Astrocyte of the cerebellum (primary cell): ENCODE measurements around the gene PDE8B.

Experiments
- DNase-seq: peaks from one replicate; pipeline ENCODE4 v3.0.0-alpha.2; 2011; ENCODE audit warnings: low read depth
- H3K4me3 ChIP-seq: 2 replicates; pipeline ENCODE4 v1.5.1; 2011; ENCODE audit warnings: mild to moderate bottlenecking, low read depth, low read length, moderate library complexity
- CTCF ChIP-seq: IDR thresholded peaks from 2 replicates; pipeline ENCODE4 v1.5.1; 2012; ENCODE audit warnings: low read length, low read depth, moderate library complexity, mild to moderate bottlenecking; ENCODE audit errors: missing control alignments
- in situ Hi-C: cut with HindIII; loops from 2 replicates; pipeline ENCODE4 v1.10.0; 2017; ENCODE audit warnings: low sequenced_read_pairs

PDE8B gene

GRCh38 chr5:77177576-77177975, 32.9 kb upstream of the PDE8B start:
- DNase-seq: no peak
- no peak overlapping the region for H3K4me3 ChIP-seq
- no peak for TF ChIP-seq CTCF
- in situ Hi-C loops: no loop called here

- H3K4me3 ChIP-seq: peak overlapping the region; percentile 40
- no peak for TF ChIP-seq CTCF
- in situ Hi-C loops: no loop called here
- DNase-seq: no peak
Measured at GRCh38 chr5:77180167-77181081, 30.1 kb upstream of the PDE8B start.

GRCh38 chr5:77181173-77181572, 29.3 kb upstream of the PDE8B start:
- TF ChIP-seq CTCF: no peak
- no peak for DNase-seq
- in situ Hi-C loops: no loop called here
- H3K4me3 ChIP-seq: no peak overlapping the region

- DNase-seq: no peak
- no peak for TF ChIP-seq CTCF
- in situ Hi-C loops: no loop called here
- no peak overlapping the region for H3K4me3 ChIP-seq
Measured at GRCh38 chr5:77181596-77182304, 28.7 kb upstream of the PDE8B start.

GRCh38 chr5:77182367-77182766, 28.1 kb upstream of the PDE8B start:
- no peak for DNase-seq
- TF ChIP-seq CTCF: no peak
- no peak overlapping the region for H3K4me3 ChIP-seq
- in situ Hi-C loops: no loop called here

- H3K4me3 ChIP-seq: no peak overlapping the region
- no peak for TF ChIP-seq CTCF
- in situ Hi-C loops: no loop called here
- DNase-seq: no peak
Measured at GRCh38 chr5:77186652-77187370, 23.7 kb upstream of the PDE8B start.
